HL-60 (cell line): Measurements from ENCODE around the gene SRMS.

Experiments used
- CTCF ChIP-seq: IDR thresholded peaks from one replicate; pipeline ENCODE4 v1.5.1; 2011; ENCODE audit warnings: low read length, control low read depth, inconsistent platforms; ENCODE audit not compliant: insufficient read depth
- GABPA ChIP-seq: IDR thresholded peaks from 2 replicates; pipeline ENCODE4 v1.6.1; 2012; ENCODE audit warnings: low read depth

- no peak for TF ChIP-seq CTCF
- no peak for TF ChIP-seq GABPA
Measured at GRCh38 chr20:63545814-63546213, 1.7 kb downstream of the SRMS start.
